ENCODE measurements around the gene GALR3. TPM values are rescaled to one million over a fixed set of nuclear protein-coding genes. Genes with fewer than 3 reads are reported as not detected.
"Not testable (repeated sequence)": the region's sequence is repeated elsewhere in the genome, so short reads cannot be mapped to it uniquely, and the experiment has no call there.

The GALR3 gene
- total and polyA plus RNA-seq, 2 of the 8 experiments (the other 6 are each of a cell fraction or from before 2014, with no cell fraction given) = 0.84 to 1.1 TPM

- H3K14ac ChIP-seq (ENCODE audit: insufficient read length); H3K23ac ChIP-seq (ENCODE audit: insufficient read length); H4K91ac ChIP-seq (replicated peaks; ENCODE audit: insufficient read length, low read length); H3K9ac ChIP-seq (replicated peaks in 1 of 4; ENCODE audit: extremely low read depth in 1 of 4, low read depth in 3 of 4, low read length in 3 of 4); H3K4me3 ChIP-seq (ENCODE audit: extremely low read depth in 1 of 4, insufficient read depth in 2 of 4, low read depth in 3 of 4, low read length in 4 of 4); H3K23me2 ChIP-seq (ENCODE audit: low read depth, low read length); H3K4me2 ChIP-seq (ENCODE audit: insufficient read depth in 1 of 2, low read depth in 2 of 2, low read length in 2 of 2); H3K79me1 ChIP-seq (ENCODE audit: low read depth, low read length); H2BK20ac ChIP-seq (ENCODE audit: low read length); H2AFZ ChIP-seq (ENCODE audit: low read length); H2AK5ac ChIP-seq (ENCODE audit: low read depth, low read length); H3K18ac ChIP-seq (ENCODE audit: extremely low read depth, low read length); H3K36me3 ChIP-seq (ENCODE audit: control insufficient read depth in 2 of 4, insufficient read depth in 4 of 4, low read length in 3 of 4); H3K4ac ChIP-seq (replicated peaks; ENCODE audit: insufficient read length, low read depth, low read length); H3K56ac ChIP-seq (replicated peaks; ENCODE audit: insufficient read length, low read depth, low read length); H2BK5ac ChIP-seq (ENCODE audit: low read depth, low read length); H2BK120ac ChIP-seq (replicated peaks; ENCODE audit: low read depth, low read length); H4K8ac ChIP-seq (ENCODE audit: extremely low read depth, insufficient read depth, low read length); H2BK12ac ChIP-seq (ENCODE audit: low read depth, low read length); H3K27ac ChIP-seq (ENCODE audit: low read depth, low read length); H3K9me3 ChIP-seq (ENCODE audit: insufficient read depth in 2 of 2, low read depth in 1 of 2, low read length in 1 of 2); H4K20me1 ChIP-seq (replicated peaks in 1 of 2; ENCODE audit: control insufficient read depth in 1 of 2, insufficient read depth in 2 of 2, low read length in 2 of 2); POLR2A ChIA-PET (ENCODE audit: partially characterized antibody); H3K27me3 ChIP-seq (replicated peaks in 1 of 4; ENCODE audit: control insufficient read depth in 3 of 4, extremely low read depth in 1 of 4, insufficient read depth in 3 of 4, low read length in 3 of 4); DNase-seq (ENCODE audit: low read depth in 1 of 2, low spot score in 2 of 2); CTCF ChIA-PET (ENCODE audit: partially characterized antibody); H3K79me2 ChIP-seq (ENCODE audit: control insufficient read depth in 1 of 2, insufficient read depth in 2 of 2, low read length in 2 of 2); H4K5ac ChIP-seq (ENCODE audit: insufficient read length, low read depth, low read length); H3K4me1 ChIP-seq (replicated peaks in 1 of 4; ENCODE audit: control insufficient read depth in 3 of 4, insufficient read depth in 4 of 4, low read length in 3 of 4); FAIRE-seq; H2BK15ac ChIP-seq (ENCODE audit: low read length): not testable (repeated sequence)
- WGBS, 2 experiments (ENCODE audit: extremely low coverage in 1 of 2, insufficient coverage in 1 of 2, insufficient read length in 1 of 2, insufficient replicate concordance in 2 of 2, low coverage in 1 of 2, low lambda C conversion rate in 2 of 2, missing lambda C conversion rate in 1 of 2) = 88% methylated on average over 7 of the region's 7 CpGs; no CpG with 5 or more reads in 1 of the 2 experiments
Measured at GRCh38 chr22:37797259-37797658, 25.9 kb upstream of the GALR3 start.

Measured in H1 (cell line).